ENCODE measurements around the gene NXF1.

NXF1 gene

DNA sequence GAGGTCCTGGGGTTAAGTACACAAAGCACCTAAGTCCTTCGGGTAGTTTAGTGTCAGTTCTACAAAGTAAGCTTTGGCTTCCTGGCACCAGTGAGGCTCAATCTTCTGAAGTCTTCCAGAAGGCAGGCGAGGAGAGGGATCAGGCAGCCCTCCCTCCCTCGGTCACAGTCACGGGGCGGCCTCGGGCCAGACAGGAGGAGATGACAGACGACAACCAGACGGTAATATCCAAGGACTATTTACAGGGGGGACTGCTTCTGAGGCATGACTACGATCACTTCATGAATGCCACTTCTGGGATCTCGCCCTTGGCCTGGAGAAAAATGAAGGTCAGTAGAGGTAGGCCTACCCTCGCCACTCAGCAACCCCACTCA lies 13.1 kb downstream of the NXF1 start:
- peaks cover 26% of the 10 kb centered on the region for H3K4me1 ChIP-seq (ENCODE audit: low read depth, poor library complexity, severe bottlenecking)
- no peak overlapping the region for H3K9ac ChIP-seq
- peak overlapping the region; percentile 43; the same call in 1 of the 2 replicates for H3K27ac ChIP-seq
- H3K79me2 ChIP-seq (ENCODE audit: insufficient read depth, low read depth) = peaks cover 44% of the 10 kb centered on the region
- H3K27me3 ChIP-seq (ENCODE audit: insufficient read depth, low read depth) = no peaks in the 10 kb centered on the region
- peak overlapping the region; percentile 88 for H3K4me2 ChIP-seq
- TF ChIP-seq, protein P1, sequence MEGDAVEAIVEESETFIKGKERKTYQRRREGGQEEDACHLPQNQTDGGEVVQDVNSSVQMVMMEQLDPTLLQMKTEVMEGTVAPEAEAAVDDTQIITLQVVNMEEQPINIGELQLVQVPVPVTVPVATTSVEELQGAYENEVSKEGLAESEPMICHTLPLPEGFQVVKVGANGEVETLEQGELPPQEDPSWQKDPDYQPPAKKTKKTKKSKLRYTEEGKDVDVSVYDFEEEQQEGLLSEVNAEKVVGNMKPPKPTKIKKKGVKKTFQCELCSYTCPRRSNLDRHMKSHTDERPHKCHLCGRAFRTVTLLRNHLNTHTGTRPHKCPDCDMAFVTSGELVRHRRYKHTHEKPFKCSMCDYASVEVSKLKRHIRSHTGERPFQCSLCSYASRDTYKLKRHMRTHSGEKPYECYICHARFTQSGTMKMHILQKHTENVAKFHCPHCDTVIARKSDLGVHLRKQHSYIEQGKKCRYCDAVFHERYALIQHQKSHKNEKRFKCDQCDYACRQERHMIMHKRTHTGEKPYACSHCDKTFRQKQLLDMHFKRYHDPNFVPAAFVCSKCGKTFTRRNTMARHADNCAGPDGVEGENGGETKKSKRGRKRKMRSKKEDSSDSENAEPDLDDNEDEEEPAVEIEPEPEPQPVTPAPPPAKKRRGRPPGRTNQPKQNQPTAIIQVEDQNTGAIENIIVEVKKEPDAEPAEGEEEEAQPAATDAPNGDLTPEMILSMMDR (conservative IDR thresholded peaks at IDR 0.05; ENCODE audit: low read depth, low read length) = 0 out of 2 replicates have a peak, but pooled peaks have one; percentile 3
- H4K20me1 ChIP-seq (ENCODE audit: insufficient read depth) = no peaks in the 10 kb centered on the region
- H3K4me3 ChIP-seq (IDR thresholded peaks at IDR 0.05; ENCODE audit: insufficient read depth, low read depth, low read length) = peak overlapping the region; percentile 48
- H3K36me3 ChIP-seq (ENCODE audit: insufficient read depth) = no peaks in the 10 kb centered on the region; the same call in 1 of the 2 replicates
- no peak overlapping the region; the same call in 1 of the 2 replicates for H2AFZ ChIP-seq (ENCODE audit: low read depth)

DNA sequence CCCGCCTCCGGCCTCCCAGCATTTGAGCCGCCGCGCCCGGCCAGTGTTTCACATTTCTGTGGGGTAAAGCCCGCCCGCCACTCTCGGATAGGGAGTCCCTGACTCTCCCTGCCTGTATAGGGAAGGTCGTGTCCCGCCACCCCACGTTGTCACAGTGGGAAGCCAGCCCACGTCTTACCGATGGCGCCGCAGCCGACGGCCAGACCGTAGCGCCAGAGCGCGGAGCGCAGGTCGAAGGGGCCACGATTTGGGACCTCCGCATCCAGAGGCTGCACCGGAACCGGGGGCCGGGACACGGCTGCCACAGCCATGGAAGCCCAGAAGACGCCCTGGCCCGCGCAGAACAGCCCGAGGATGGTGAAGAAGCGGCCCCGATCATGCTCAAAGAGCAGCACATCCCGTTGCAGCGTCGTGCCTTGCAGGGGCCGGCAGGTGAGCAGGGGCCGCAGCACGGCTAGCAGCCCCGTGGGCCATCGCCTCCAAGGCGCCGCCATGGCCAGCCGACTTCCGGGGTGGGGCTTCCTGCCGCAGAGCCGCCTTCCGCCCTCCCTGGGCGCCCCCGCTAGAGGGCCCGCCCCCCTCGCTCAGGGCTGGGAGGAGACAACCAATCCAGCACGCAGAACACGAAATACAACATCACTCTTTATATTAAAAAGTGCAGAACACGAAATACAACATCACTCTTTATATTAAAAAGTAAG lies 13.6 kb downstream of the NXF1 start, which contains the start of gene TMEM223:
Gene TMEM223 (minus strand): TSS at position 506 of the 701 bp plus-strand sequence. CDS start 12 bp downstream, at position 494.
- Histone ChIP-seq H3K9ac (peak within 1 kb of the TSS; percentile 68), H2AFZ (ENCODE audit: low read depth) (peak within 1 kb of the TSS; percentile 55), H3K4me2 (peak within 1 kb of the TSS; percentile 88), H3K4me3 (IDR thresholded peaks at IDR 0.05; ENCODE audit: insufficient read depth, low read depth, low read length) (peak within 1 kb of the TSS; percentile 48), H3K79me2 (ENCODE audit: insufficient read depth, low read depth) (peaks cover 46% of the 10 kb centered on the region), H3K27me3 (ENCODE audit: insufficient read depth, low read depth) (no peaks in the 10 kb centered on the region), H3K27ac (peak within 1 kb of the TSS; percentile 43), H3K36me3 (ENCODE audit: insufficient read depth) (no peaks in the 10 kb centered on the region; the same call in 1 of the 2 replicates), H3K4me1 (ENCODE audit: low read depth, poor library complexity, severe bottlenecking) (peaks cover 26% of the 10 kb centered on the region), H4K20me1 (ENCODE audit: insufficient read depth) (no peaks in the 10 kb centered on the region)
- TF ChIP-seq, protein P1 (conservative IDR thresholded peaks at IDR 0.05; ENCODE audit: low read depth, low read length) = 0 out of 2 replicates have a peak, but pooled peaks have one; percentile 20

DNA sequence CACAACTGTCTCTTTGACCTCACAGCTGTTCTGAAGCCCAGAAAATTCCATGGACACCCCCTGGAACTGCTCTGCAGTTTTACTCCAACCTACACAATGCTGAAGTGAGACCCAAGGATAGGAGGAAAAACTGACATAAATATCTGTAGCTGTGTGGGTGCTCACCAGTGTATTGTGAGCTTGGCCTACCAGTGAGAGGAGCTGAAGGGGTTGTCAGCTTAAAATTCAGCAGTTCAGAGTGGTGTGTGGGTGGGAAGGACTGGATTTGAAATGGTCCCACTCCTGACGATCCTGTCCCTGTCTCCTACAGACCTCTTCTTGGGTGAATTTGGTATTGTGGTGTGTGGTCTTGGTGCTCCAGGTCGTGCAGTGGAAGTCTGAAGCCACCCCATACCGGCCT lies 15.7 kb downstream of the NXF1 start:
- peaks cover 36% of the 10 kb centered on the region for H3K4me1 ChIP-seq (ENCODE audit: low read depth, poor library complexity, severe bottlenecking)
- no peak overlapping the region for H3K4me2 ChIP-seq
- peaks cover 46% of the 10 kb centered on the region for H3K79me2 ChIP-seq (ENCODE audit: insufficient read depth, low read depth)
- H2AFZ ChIP-seq (ENCODE audit: low read depth) = no peak overlapping the region
- TF ChIP-seq, protein P1 (conservative IDR thresholded peaks at IDR 0.05; ENCODE audit: low read depth, low read length) = no peak
- no peaks in the 10 kb centered on the region for H4K20me1 ChIP-seq (ENCODE audit: insufficient read depth)
- no peak overlapping the region for H3K27ac ChIP-seq
- no peaks in the 10 kb centered on the region for H3K36me3 ChIP-seq (ENCODE audit: insufficient read depth)
- H3K4me3 ChIP-seq (IDR thresholded peaks at IDR 0.05; ENCODE audit: insufficient read depth, low read depth, low read length) = no peak overlapping the region
- no peak overlapping the region for H3K9ac ChIP-seq
- H3K27me3 ChIP-seq (ENCODE audit: insufficient read depth, low read depth) = no peaks in the 10 kb centered on the region

DNA sequence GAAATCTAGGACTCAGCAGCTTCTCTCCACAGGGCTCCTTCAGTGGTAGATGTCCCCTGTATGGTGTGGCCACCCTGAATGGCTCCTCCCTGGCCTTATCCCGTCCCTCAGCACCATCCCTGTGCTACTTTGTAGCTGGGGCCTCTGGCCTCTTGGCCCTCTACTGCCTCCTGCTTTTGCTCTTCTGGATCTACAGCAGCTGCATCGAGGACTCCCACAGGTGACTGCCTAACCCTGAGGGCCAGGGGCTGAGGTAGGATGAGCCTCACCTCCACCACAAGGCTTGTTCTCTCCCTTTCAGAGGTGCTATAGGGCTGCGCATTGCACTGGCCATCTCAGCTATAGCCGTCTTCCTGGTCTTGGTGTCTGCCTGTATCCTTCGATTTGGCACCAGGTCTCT lies 16.2 kb downstream of the NXF1 start:
- TF ChIP-seq, protein P1 (conservative IDR thresholded peaks at IDR 0.05; ENCODE audit: low read depth, low read length) = no peak
- H3K4me2 ChIP-seq = no peak overlapping the region; the same call in 1 of the 2 replicates
- H3K36me3 ChIP-seq (ENCODE audit: insufficient read depth) = no peaks in the 10 kb centered on the region
- H2AFZ ChIP-seq (ENCODE audit: low read depth) = no peak overlapping the region
- no peak overlapping the region for H3K9ac ChIP-seq
- no peak overlapping the region for H3K4me3 ChIP-seq (IDR thresholded peaks at IDR 0.05; ENCODE audit: insufficient read depth, low read depth, low read length)
- no peaks in the 10 kb centered on the region for H3K27me3 ChIP-seq (ENCODE audit: insufficient read depth, low read depth)
- no peak overlapping the region for H3K27ac ChIP-seq
- no peaks in the 10 kb centered on the region for H4K20me1 ChIP-seq (ENCODE audit: insufficient read depth)
- peaks cover 36% of the 10 kb centered on the region for H3K4me1 ChIP-seq (ENCODE audit: low read depth, poor library complexity, severe bottlenecking)
- H3K79me2 ChIP-seq (ENCODE audit: insufficient read depth, low read depth) = peaks cover 46% of the 10 kb centered on the region

Data from KMS-11 (cell line).